Fibroblast of the aortic adventitia (primary cell): ENCODE data around the gene SPAG9. TPM values are rescaled to one million over a fixed set of nuclear protein-coding genes. Genes with fewer than 3 reads are reported as not detected.

Source experiments
- DNase-seq: peaks from one replicate; pipeline ENCODE4 v3.0.0-alpha.2; 2010; ENCODE audit warnings: low read depth
- H3K4me3 ChIP-seq: 2 replicates; pipeline ENCODE4 v1.5.1; 2011; ENCODE audit warnings: low read depth, mild to moderate bottlenecking, control low read depth, low read length, moderate library complexity
- CTCF ChIP-seq: IDR thresholded peaks from 2 replicates; pipeline ENCODE4 v1.5.1; 2011; ENCODE audit warnings: mild to moderate bottlenecking, low read length, control low read depth, inconsistent platforms; ENCODE audit not compliant: insufficient read depth
- total RNA-seq: library from RNA; depleted of rRNA; stranded (reverse); fragments of >200 nt; gene quantifications from 2 replicates; pipeline ENCODE4 v1.2.3, GENCODE V29; 2012; ENCODE audit warnings: low replicate concordance

Gene SPAG9
- total RNA-seq, 1 donor: 135 TPM

- no peak for DNase-seq
- H3K4me3 ChIP-seq: no peak overlapping the region
- TF ChIP-seq CTCF: no peak
These were observed 143.0 kb downstream of the SPAG9 start for GRCh38 chr17:50977487-50978159.

GRCh38 chr17:50976951-50977472 is 143.7 kb downstream of the SPAG9 start:
- no peak overlapping the region for H3K4me3 ChIP-seq
- peak; percentile 18 for DNase-seq
- no peak for TF ChIP-seq CTCF

GRCh38 chr17:50973557-50974494 is 146.8 kb downstream of the SPAG9 start:
- no peak for DNase-seq
- TF ChIP-seq CTCF: no peak

GRCh38 chr17:50972577-50972976 is 148.1 kb downstream of the SPAG9 start:
- no peak for DNase-seq
- TF ChIP-seq CTCF: no peak
- no peak overlapping the region for H3K4me3 ChIP-seq

More at GRCh38 chr17:50973557-50974494, 146.8 kb downstream of the SPAG9 start:
- no peak overlapping the region for H3K4me3 ChIP-seq

DNA sequence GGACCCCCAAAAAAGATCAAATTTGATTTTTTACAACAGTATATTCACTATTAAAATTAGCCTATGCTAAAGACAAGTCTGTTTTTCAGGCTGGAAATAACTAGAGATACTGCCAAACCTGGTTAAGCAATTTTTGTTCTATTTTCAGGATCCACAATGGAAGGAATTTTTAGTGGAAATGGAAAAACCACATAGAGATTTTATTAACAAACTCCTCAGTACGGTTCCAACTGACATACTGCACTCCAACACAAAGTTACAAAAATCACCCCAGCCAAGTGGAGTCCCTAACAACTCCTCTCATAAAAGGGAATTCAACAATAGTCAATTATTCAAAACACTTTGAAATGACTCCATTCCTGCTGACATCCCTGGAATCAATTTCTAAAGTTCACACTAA is 152.9 kb downstream of the SPAG9 start:
- no peak overlapping the region for H3K4me3 ChIP-seq
- peak; percentile 77 for DNase-seq
- TF ChIP-seq CTCF: no peak

GRCh38 chr17:50966163-50966666 is 154.5 kb downstream of the SPAG9 start:
- no peak for TF ChIP-seq CTCF
- DNase-seq: peak; percentile 22
- no peak overlapping the region for H3K4me3 ChIP-seq
